Skeletal muscle tissue (tissue), 4 donors: ENCODE data around the gene TMOD4. TPM values are rescaled to one million over a fixed set of nuclear protein-coding genes. Genes with fewer than 3 reads are reported as not detected.

Experiments
- H3K27ac ChIP-seq: one replicate; pipeline ENCODE4 v1.7.0; 2013; ENCODE audit warnings: mild to moderate bottlenecking, low read depth, low read length, inconsistent platforms
- H3K27me3 ChIP-seq, 3 donors: one replicate each; pipeline ENCODE4 v1.7.0; 2013; ENCODE audit warnings: low read length in 3 of 3; ENCODE audit not compliant: control insufficient read depth in 3 of 3, insufficient read depth in 3 of 3
- H3K36me3 ChIP-seq, 3 donors: one replicate each; pipeline ENCODE4 v1.7.0; 2013; ENCODE audit warnings: low read length in 3 of 3; ENCODE audit not compliant: control insufficient read depth in 3 of 3, insufficient read depth in 3 of 3
- H3K4me1 ChIP-seq, 3 donors: one replicate each; pipeline ENCODE4 v1.7.0; 2013; ENCODE audit warnings: low read length in 3 of 3, mild to moderate bottlenecking in 3 of 3; ENCODE audit not compliant: control insufficient read depth in 3 of 3, insufficient read depth in 3 of 3
- H3K4me3 ChIP-seq, 3 donors: one replicate each; pipeline ENCODE4 v1.7.0; 2013; ENCODE audit warnings: low read length in 3 of 3
- H3K9ac ChIP-seq, 3 donors: one replicate each; pipeline ENCODE4 v1.7.0; 2013; ENCODE audit warnings: low read length in 3 of 3, mild to moderate bottlenecking in 3 of 3, moderate library complexity in 2 of 3, low read depth in 1 of 3
- H3K9me3 ChIP-seq, 3 donors: one replicate each; pipeline ENCODE4 v1.7.0; 2013; ENCODE audit warnings: low read length in 3 of 3; ENCODE audit not compliant: control insufficient read depth in 3 of 3
- total RNA-seq: library from RNA; depleted of rRNA; stranded (reverse); fragments of >200 nt; gene quantifications from one replicate; pipeline ENCODE4 v1.2.3, GENCODE V29; 2014
- donor health status: Osteomylitis.

Gene TMOD4
- total RNA-seq, 1 donor from 2014 or later = 50.6 TPM

DNA sequence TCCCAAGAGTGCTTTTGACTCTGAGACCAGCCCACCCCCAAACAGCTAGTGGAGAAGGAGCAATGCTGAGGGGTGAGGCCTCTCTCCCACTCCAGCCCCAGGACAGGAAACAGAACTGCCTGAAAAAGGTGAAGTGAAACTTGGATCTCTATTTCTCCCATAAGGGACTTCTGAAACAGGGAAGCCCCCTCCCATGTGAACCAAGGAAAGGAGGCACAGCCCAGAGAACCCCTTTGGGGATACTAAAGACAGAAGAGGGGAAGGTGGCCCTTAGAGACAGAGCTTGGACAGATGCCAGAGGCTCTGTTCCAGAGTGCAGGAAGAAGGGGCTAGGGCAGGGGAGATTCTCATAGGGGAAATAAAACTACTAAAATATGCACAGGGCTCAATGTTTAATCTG, 16.4 kb downstream of the TMOD4 start:
- Histone ChIP-seq H3K36me3 (peaks cover 26 to 43% (median 26%) of the 10 kb centered on the region in 3 donors), H3K9ac (peak overlapping the region in 1 of 3 donors; percentile 45), H3K4me1 (peaks cover 12 to 35% (median 17%) of the 10 kb centered on the region in 3 donors), H3K4me3 (no peak overlapping the region), H3K27ac (peak overlapping the region; percentile 5), H3K9me3 (no peaks in the 10 kb centered on the region), H3K27me3 (no peaks in the 10 kb centered on the region)

DNA sequence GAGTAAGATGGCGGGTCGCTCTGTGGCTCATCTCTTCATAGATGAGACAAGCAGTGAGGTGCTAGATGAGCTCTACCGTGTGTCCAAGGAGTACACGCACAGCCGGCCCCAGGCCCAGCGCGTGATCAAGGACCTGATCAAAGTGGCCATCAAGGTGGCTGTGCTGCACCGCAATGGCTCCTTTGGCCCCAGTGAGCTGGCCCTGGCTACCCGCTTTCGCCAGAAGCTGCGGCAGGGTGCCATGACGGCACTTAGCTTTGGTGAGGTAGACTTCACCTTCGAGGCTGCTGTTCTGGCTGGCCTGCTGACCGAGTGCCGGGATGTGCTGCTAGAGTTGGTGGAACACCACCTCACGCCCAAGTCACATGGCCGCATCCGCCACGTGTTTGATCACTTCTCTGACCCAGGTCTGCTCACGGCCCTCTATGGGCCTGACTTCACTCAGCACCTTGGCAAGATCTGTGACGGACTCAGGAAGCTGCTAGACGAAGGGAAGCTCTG, 17.0 kb downstream of the TMOD4 start:
- Histone ChIP-seq H3K36me3 (peaks cover 26 to 43% (median 26%) of the 10 kb centered on the region in 3 donors), H3K27me3 (no peaks in the 10 kb centered on the region), H3K4me3 (no peak overlapping the region), H3K9me3 (no peaks in the 10 kb centered on the region), H3K9ac (no peak overlapping the region), H3K4me1 (peaks cover 7 to 30% (median 13%) of the 10 kb centered on the region in 3 donors), H3K27ac (peak overlapping the region; percentile 5)

DNA sequence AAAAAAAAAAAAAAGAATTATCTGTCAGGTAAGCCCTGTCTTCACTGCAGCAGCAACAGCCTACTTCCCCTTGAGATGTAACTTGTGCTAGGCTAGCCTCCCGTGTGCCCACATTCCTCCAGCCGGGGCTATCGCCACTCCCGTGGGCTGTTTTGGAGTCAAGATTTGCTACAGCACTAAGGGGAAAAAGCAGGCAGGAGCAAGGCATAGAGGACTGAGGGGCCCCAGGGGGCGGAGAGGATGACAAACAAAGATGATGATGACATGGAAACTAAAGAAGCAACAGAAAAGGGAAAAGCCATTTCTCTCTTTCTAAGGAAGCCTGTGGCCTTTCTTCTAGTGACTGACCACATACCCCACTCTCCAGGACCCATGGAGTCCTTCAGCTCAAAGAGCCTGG, 17.5 kb downstream of the TMOD4 start:
- Histone ChIP-seq H3K36me3 (peaks cover 26 to 43% (median 26%) of the 10 kb centered on the region in 3 donors), H3K9me3 (no peaks in the 10 kb centered on the region), H3K27ac (peak overlapping the region; percentile 5), H3K4me1 (peaks cover 7 to 27% (median 13%) of the 10 kb centered on the region in 3 donors), H3K9ac (no peak overlapping the region), H3K27me3 (no peaks in the 10 kb centered on the region), H3K4me3 (no peak overlapping the region)

DNA sequence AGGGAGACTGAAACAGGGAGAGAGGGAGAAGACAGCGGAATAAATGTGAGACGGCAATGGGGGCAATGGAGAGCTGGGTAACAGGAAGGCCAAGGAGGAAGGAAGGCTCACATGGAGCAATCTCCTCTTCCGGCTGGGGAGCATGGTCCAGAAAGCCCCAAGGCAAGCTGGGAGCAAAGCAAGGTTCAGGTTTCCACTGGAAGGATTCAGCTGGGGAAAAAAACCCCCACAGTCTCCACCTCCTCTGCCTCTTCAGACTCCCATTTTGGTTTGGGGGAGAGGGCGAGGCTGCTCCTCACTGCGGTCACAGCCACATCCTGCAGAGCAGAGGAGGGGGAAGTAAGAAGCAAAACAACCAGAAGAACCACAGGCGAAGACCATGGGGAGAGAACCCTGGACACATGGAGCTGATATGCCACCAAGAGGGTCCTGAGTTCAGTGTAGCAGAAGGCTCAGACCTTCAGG, 18.7 kb downstream of the TMOD4 start:
- Histone ChIP-seq H3K4me3 (peak overlapping the region; percentile 22 to 54 (median 41)), H3K27ac (peak overlapping the region; percentile 7), H3K4me1 (peaks cover 7 to 27% (median 13%) of the 10 kb centered on the region in 3 donors), H3K36me3 (peaks cover 26 to 40% (median 26%) of the 10 kb centered on the region in 3 donors), H3K27me3 (no peaks in the 10 kb centered on the region), H3K9ac (peak overlapping the region in 1 of 3 donors; percentile 2), H3K9me3 (no peaks in the 10 kb centered on the region)

DNA sequence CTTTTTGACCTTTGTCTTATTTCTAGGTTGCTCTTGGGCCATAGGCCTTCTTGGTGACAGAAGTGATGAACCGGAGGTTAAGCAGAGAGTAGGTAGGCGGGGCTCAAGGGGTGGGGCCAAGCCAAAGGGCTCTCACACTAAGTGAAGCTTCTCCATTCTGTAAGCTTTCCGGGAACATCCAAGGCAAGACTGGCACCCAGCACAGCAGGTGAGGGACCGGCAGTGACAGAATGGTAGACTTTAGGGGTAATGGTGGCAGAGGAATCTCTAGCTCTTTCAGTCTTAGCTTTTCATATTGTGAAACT, 19.3 kb downstream of the TMOD4 start, which contains the start of gene TNFAIP8L2:
Gene TNFAIP8L2, plus strand, starts transcription at position 135 of the 305 bp plus-strand sequence. CDS start 2,049 bp downstream, outside the sequence.
- H3K27ac ChIP-seq = peak within 1 kb of the TSS; percentile 7

DNA sequence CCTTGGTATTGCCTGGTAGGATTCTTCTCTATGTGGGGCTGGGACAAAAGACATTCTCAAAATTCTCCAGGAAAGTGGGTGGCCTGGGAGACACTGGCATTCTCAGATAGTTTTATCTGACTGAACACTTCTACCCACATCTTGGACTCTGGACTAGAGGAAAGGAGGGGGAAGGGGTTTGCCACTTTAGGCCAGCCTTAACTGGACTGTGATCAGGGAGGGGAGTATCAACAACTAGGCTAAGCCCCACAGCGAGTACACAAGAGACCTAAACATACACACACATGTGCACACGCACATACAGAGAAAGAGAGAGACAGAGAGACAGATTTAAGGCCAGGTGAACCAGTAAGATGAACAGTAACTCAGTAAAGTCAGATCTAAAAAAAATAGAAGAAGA, 28.1 kb downstream of the TMOD4 start:
- H3K36me3 ChIP-seq = peaks cover 0 to 14% (median 6%) of the 10 kb centered on the region in 3 donors
- no peaks in the 10 kb centered on the region for H3K9me3 ChIP-seq
- H3K27me3 ChIP-seq = no peaks in the 10 kb centered on the region
- H3K4me1 ChIP-seq = peaks cover 34 to 47% (median 35%) of the 10 kb centered on the region in 3 donors
- peak overlapping the region; percentile 97 to 99 (median 99) for H3K9ac ChIP-seq
- H3K4me3 ChIP-seq = peak overlapping the region; percentile 97 to 99 (median 97)
- H3K27ac ChIP-seq = peak overlapping the region; percentile 97

More for the DNA sequence above, 19.3 kb downstream of the TMOD4 start, which contains the start of gene TNFAIP8L2:
- peak within 1 kb of the TSS; percentile 22 to 54 (median 41) for H3K4me3 ChIP-seq
- H3K9ac ChIP-seq = peak within 1 kb of the TSS in 2 of 3 donors; percentile 3 to 35
- peaks cover 22 to 35% (median 23%) of the 10 kb centered on the region in 3 donors for H3K36me3 ChIP-seq
- H3K9me3 ChIP-seq = no peaks in the 10 kb centered on the region
- H3K27me3 ChIP-seq = no peaks in the 10 kb centered on the region
- peaks cover 7 to 27% (median 13%) of the 10 kb centered on the region in 3 donors for H3K4me1 ChIP-seq

DNA sequence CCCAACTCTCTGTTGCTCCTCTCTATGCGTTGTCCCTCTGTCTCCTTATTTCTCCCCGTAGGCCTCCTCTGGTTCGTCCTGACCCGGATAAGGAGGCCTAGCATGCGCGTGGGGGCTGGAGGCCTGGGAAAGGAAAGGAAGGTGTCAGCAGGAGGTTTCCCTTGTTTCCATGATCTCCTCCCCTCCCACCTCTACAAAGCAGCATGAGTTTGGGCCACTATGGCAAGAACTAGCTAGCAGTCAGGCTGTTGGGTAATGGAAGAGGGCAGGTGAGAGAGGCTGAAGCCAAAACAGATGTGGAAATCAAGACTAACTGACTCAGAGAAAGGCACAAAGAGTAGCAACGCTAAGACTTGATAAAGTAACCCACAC, 28.7 kb downstream of the TMOD4 start:
- Histone ChIP-seq H3K4me3 (peak overlapping the region; percentile 97 to 99 (median 97)), H3K36me3 (peaks cover 0 to 17% (median 9%) of the 10 kb centered on the region in 3 donors), H3K4me1 (peaks cover 39 to 52% (median 41%) of the 10 kb centered on the region in 3 donors), H3K27ac (peak overlapping the region; percentile 97), H3K9ac (peak overlapping the region; percentile 97 to 99 (median 99)), H3K27me3 (no peaks in the 10 kb centered on the region), H3K9me3 (no peaks in the 10 kb centered on the region)

DNA sequence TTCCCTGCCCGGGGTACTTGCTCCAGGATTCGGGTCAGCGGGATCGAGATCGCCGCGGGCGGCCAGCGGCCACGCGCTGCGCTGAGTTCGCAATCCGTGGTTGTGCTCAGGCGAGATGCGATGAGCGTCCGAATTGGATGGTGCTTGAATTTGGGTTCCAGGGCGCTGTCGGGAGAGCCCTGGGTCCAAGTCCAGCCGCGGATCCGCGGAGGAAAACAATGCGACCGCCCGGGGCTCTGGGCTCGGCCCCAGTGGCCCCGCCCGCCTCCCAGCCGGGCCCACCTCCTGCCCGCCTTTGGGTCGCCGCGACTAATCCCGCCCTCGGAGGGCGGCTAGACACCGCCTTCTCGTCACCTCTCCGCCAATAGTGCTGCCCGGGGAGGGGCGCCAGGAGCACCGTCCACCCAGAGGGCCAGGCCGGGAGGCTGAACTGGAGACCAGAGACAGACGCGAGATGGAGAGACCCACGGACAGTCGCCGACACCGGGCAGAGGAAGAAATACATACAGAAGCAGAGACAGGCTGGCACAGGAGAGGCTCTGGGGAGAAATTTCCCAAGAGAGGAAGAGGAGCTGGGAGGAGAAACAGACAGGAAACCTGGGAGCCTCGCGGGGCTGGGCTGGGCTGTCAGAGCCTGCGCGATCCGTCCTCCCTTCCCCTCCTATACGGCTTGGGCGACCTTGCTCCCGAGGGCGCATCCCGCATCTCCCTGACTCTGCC, 29.2 kb downstream of the TMOD4 start, which contains the start of gene SEMA6C:
Gene SEMA6C, minus strand, starts transcription at position 220 of the 720 bp plus-strand sequence. CDS start 4,010 bp downstream, outside the sequence.
- Histone ChIP-seq H3K36me3 (peaks cover 0 to 17% (median 12%) of the 10 kb centered on the region in 3 donors), H3K9ac (peak within 1 kb of the TSS; percentile 97 to 99 (median 99)), H3K4me3 (peak within 1 kb of the TSS; percentile 97 to 99 (median 97)), H3K9me3 (no peaks in the 10 kb centered on the region), H3K27ac (peak within 1 kb of the TSS; percentile 97), H3K27me3 (no peaks in the 10 kb centered on the region), H3K4me1 (peaks cover 45 to 58% (median 46%) of the 10 kb centered on the region in 3 donors)

DNA sequence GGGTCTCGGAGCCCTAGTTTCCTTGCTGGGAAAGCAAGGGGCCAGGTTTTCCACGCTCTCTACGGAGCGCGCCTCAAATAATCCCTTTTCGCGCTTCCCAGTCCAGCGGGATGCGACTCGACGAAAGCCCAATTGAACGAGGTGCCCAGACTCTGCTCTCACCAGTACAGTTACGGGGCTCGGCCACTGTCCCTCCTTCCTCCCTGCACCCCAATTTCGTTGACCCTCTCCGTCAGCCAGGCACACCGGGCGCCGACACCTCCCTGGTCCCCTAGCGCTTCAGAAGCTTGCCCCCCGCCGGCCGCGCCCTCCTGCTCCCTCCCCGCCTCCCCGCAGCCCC, 29.7 kb downstream of the TMOD4 start:
- H3K27me3 ChIP-seq = no peaks in the 10 kb centered on the region
- peak overlapping the region; percentile 97 for H3K27ac ChIP-seq
- peaks cover 3 to 19% (median 14%) of the 10 kb centered on the region in 3 donors for H3K36me3 ChIP-seq
- H3K9ac ChIP-seq = peak overlapping the region; percentile 97 to 99 (median 99)
- H3K4me3 ChIP-seq = peak overlapping the region; percentile 97 to 99 (median 97)
- H3K4me1 ChIP-seq = peaks cover 48 to 63% (median 50%) of the 10 kb centered on the region in 3 donors
- no peaks in the 10 kb centered on the region for H3K9me3 ChIP-seq
